PFSK-1 (cell line): ENCODE results near the gene SPEM1. TPM values are rescaled to one million over a fixed set of nuclear protein-coding genes. Genes with fewer than 3 reads are reported as not detected.

Source experiments
- FOXP2 ChIP-seq: optimal IDR thresholded peaks from 2 replicates; pipeline ENCODE3; 2011; ENCODE audit warnings: borderline replicate concordance, control low read depth, inconsistent platforms; ENCODE audit not compliant: insufficient read depth; ENCODE audit errors: extremely low read length, extremely low read depth
- POLR2AphosphoS5 ChIP-seq: IDR thresholded peaks from 2 replicates; pipeline ENCODE4 v1.6.1; 2012; ENCODE audit warnings: low read depth, mild to moderate bottlenecking, control low read depth, low read length, moderate library complexity
- SIN3A ChIP-seq: IDR thresholded peaks from 2 replicates; pipeline ENCODE4 v1.6.1; 2012; ENCODE audit warnings: mild to moderate bottlenecking, low read length, moderate library complexity, borderline replicate concordance; ENCODE audit not compliant: insufficient read depth
- TAF1 ChIP-seq: IDR thresholded peaks from 2 replicates; pipeline ENCODE4 v1.6.1; 2012; ENCODE audit warnings: low read length, control low read depth, borderline replicate concordance; ENCODE audit not compliant: insufficient read depth
- polyA plus RNA-seq: library from polyadenylated mRNA; unstranded; fragments of >200 nt; gene quantifications from one replicate; pipeline ENCODE4 v1.2.1, GENCODE V29; 2012; ENCODE audit warnings: low read depth, missing spikeins; ENCODE audit not compliant: insufficient read length
- TF ChIP-seq, protein P1 (sequence below), 2 experiments: IDR thresholded peaks; 2 replicates each; pipeline versions ENCODE4 v1.6.1 to v1.8.0; 2011 to 2012; ENCODE audit warnings: low read depth in 2 of 2, low read length in 2 of 2, control low read depth in 1 of 2, inconsistent platforms in 1 of 2, mild to moderate bottlenecking in 1 of 2, moderate library complexity in 1 of 2; ENCODE audit not compliant: insufficient read depth in 1 of 2

Gene SPEM1, protein sequence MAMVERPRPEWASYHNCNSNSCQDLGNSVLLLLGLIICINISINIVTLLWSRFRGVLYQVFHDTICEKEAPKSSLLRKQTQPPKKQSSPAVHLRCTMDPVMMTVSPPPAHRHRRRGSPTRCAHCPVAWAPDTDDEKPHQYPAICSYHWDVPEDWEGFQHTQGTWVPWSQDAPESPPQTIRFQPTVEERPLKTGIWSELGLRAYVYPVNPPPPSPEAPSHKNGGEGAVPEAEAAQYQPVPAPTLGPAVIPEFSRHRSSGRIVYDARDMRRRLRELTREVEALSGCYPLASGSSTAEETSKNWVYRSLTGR
- not detected for polyA plus RNA-seq

DNA sequence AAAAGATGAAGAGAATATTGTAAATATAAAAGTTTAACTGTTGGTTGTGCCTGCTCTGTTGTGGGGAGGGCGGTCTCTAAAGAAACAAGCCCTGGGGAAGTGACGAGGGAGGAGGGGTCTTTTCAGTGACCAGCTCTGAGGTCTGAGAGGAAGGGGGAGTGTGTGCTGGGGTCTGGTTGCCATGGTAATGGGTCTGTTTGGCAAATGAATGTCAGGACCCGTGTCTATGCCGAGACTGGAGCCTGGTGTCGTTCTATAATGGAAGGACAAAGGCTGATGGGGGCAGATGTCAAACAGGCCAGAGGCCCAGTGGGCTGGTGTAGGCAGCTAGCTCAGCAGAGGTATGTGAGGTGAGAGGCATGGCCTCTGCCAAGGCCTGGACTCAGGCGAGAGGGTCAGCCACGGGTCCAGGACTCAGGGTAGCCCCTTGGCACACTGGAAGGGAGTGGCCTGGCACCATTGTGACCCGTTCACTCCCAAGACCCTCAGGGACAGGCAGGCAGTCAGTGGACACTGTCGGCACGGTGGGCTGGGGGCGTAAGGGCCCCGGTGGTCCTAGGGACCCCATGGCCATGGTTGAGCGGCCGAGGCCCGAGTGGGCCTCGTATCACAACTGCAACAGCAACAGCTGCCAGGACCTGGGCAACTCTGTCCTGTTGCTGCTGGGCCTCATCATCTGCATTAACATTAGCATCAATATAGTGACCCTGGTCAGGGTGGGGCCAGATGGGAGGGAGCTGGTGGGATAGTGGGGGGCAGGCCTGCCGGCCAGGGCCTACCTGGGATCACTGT, at the start of gene SPEM1:
Gene SPEM1, plus strand, starts transcription at position 506 of the 792 bp plus-strand sequence. Its CDS starts 61 bp downstream, at position 567.
- TF ChIP-seq, protein P1, sequence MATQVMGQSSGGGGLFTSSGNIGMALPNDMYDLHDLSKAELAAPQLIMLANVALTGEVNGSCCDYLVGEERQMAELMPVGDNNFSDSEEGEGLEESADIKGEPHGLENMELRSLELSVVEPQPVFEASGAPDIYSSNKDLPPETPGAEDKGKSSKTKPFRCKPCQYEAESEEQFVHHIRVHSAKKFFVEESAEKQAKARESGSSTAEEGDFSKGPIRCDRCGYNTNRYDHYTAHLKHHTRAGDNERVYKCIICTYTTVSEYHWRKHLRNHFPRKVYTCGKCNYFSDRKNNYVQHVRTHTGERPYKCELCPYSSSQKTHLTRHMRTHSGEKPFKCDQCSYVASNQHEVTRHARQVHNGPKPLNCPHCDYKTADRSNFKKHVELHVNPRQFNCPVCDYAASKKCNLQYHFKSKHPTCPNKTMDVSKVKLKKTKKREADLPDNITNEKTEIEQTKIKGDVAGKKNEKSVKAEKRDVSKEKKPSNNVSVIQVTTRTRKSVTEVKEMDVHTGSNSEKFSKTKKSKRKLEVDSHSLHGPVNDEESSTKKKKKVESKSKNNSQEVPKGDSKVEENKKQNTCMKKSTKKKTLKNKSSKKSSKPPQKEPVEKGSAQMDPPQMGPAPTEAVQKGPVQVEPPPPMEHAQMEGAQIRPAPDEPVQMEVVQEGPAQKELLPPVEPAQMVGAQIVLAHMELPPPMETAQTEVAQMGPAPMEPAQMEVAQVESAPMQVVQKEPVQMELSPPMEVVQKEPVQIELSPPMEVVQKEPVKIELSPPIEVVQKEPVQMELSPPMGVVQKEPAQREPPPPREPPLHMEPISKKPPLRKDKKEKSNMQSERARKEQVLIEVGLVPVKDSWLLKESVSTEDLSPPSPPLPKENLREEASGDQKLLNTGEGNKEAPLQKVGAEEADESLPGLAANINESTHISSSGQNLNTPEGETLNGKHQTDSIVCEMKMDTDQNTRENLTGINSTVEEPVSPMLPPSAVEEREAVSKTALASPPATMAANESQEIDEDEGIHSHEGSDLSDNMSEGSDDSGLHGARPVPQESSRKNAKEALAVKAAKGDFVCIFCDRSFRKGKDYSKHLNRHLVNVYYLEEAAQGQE (IDR thresholded peaks at IDR 0.05; ENCODE audit: insufficient read depth in 1 of 2, low read depth in 2 of 2, low read length in 2 of 2) = no peak
- TF ChIP-seq TAF1 (no peak), FOXP2 (no peak), POLR2AphosphoS5 (no peak), SIN3A (no peak)

DNA sequence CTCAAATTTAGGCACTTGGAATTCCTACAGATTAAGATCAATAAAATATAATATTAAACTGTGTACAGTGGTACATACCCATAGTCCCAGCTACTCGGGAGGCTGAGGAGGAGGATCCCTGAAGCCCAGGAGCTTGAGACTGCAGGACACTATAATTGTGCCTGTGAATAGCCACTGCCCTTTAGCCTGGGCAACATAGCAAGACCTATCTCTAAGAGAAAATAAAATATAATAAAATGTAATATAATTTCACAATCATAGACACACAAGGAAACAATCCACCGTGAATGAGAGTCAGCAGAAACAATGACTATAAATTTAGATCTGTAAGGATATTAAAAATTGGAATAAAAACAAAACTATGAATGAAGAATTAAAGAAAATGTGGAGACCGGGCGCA, 49.3 kb upstream of the SPEM1 start:
- TF ChIP-seq, protein P1 (IDR thresholded peaks at IDR 0.05; ENCODE audit: insufficient read depth in 1 of 2, low read depth in 2 of 2, low read length in 2 of 2) = no peak
- TF ChIP-seq FOXP2 (no peak), POLR2AphosphoS5 (no peak), TAF1 (no peak), SIN3A (no peak)

DNA sequence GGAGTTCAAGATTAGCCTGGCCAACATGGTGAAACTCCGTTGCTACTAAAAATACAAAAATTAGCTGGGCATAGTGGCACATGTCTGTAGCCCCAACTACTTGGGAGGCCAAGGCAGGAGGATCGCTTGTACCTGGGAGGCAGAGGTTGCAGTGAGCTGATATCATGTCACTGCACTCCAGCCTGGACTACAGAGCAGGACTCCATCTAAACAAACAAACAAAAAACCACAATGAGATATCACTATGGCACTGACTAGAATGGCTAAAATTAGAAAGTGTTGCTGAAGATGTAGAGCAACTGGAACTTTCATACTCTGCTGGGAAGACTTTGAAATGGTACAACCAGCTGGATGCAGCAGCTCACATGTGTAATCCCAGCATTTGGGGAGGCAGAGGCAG, 45.8 kb upstream of the SPEM1 start:
- TF ChIP-seq, protein P1 (IDR thresholded peaks at IDR 0.05; ENCODE audit: insufficient read depth in 1 of 2, low read depth in 2 of 2, low read length in 2 of 2) = no peak
- TF ChIP-seq SIN3A = no peak

DNA sequence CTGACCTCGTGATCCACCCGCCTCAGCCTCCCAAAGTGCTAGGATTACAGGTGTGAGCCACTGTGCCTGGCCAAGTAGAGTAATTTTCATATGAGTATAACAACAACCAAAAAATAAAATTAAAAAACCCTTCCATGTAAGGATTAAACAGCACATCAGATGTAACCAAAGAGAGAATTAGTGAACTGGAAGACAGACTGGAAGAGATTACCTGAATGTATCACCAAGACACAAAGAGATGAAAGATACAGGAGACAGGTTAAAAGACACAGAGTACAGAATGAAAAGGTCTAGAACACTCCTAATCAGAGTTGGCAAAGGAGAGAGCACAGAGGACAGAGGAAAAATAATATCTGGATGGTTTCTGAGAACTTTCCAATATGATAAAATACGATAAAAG, 41.0 kb upstream of the SPEM1 start:
- TF ChIP-seq SIN3A = no peak
- TF ChIP-seq TAF1 = no peak
- no peak for TF ChIP-seq POLR2AphosphoS5
- TF ChIP-seq, protein P1 (IDR thresholded peaks at IDR 0.05; ENCODE audit: insufficient read depth in 1 of 2, low read depth in 2 of 2, low read length in 2 of 2) = no peak
- TF ChIP-seq FOXP2 = no peak
